DOHH2 (cell line): ENCODE results near the gene IL12RB2.

ENCODE experiments used
- EZH2phosphoT487 ChIP-seq: fragments of 200-600 bp; sonication (generic); IDR thresholded peaks from 2 replicates; pipeline ENCODE4 v1.6.1; 2017; ENCODE audit warnings: borderline replicate concordance, mild to moderate bottlenecking, antibody characterized with exemption, low read length, moderate library complexity, mixed read lengths
- TF ChIP-seq, protein P1 (sequence below): fragments of 200-600 bp; sonication (generic); IDR thresholded peaks from one replicate; pipeline ENCODE4 v1.5.1; 2014; ENCODE audit warnings: antibody characterized with exemption, mild to moderate bottlenecking, low read depth, low read length; ENCODE audit not compliant: poor library complexity, severe bottlenecking

DNA sequence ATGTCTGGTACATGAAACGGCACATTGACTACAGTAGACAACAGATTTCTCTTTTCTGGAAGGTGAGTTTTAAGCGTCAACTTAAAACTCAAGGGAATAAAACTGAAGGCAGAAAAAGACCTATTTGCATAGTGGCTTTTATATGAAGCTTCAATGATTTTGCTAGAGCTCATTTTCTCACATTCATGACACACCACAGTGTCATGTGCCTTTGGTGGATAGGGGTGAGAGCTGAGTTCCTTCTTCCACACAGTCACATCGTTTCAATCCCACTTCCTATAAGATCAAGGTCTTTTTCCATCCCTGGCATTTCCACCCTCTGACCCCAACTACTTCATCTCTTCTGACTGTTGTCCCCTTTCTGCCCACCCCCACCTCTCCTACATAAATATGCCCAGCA is 31.0 kb downstream of the IL12RB2 start:
- TF ChIP-seq, protein P1, sequence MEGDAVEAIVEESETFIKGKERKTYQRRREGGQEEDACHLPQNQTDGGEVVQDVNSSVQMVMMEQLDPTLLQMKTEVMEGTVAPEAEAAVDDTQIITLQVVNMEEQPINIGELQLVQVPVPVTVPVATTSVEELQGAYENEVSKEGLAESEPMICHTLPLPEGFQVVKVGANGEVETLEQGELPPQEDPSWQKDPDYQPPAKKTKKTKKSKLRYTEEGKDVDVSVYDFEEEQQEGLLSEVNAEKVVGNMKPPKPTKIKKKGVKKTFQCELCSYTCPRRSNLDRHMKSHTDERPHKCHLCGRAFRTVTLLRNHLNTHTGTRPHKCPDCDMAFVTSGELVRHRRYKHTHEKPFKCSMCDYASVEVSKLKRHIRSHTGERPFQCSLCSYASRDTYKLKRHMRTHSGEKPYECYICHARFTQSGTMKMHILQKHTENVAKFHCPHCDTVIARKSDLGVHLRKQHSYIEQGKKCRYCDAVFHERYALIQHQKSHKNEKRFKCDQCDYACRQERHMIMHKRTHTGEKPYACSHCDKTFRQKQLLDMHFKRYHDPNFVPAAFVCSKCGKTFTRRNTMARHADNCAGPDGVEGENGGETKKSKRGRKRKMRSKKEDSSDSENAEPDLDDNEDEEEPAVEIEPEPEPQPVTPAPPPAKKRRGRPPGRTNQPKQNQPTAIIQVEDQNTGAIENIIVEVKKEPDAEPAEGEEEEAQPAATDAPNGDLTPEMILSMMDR, result no peak
- no peak for TF ChIP-seq EZH2phosphoT487
